ENCODE results near the gene LGALS3BP.

DNA sequence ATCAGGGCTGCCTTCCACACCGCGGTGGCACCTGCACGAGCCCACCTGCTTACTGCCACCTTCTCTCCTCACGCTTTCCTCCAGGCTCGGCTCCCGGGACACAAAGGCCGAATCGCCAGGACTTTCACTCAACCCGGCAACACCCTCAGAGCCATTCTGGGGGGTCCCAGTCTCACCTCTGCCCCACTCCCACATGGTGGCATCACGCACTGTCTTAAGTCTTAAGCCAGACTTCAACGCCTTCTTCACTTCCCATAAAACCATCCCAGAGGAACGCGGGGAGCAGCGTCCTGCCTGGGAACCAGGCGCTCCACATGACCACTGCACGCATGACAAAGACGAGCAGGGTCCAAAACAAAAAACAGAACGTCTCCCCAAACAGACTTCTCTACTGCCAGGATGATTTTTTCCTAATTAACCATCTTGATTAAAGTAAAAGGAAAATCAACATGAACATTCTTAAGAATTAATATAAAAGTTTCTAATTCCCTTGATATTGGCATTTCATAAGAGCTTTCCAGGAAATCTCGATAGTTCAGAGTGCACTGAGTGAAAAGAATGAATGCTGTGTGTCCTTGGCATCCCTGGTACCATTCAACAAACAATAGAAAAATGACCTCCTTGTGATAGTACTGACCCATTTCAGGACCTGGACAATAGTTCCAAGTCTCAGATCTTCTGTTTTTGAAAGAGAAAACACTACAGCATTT is 27.2 kb upstream of the LGALS3BP start:
- TF ChIP-seq HMGXB4 (CRISPR knock-in tag; IDR thresholded peaks at IDR 0.05): no peak
- no peak for TF ChIP-seq CBFB (CRISPR knock-in tag; IDR thresholded peaks at IDR 0.05; ENCODE audit: low read depth)
- no peak for TF ChIP-seq SP1 (CRISPR knock-in tag; conservative IDR thresholded peaks at IDR 0.05)
- TF ChIP-seq USF1 (CRISPR knock-in tag; IDR thresholded peaks at IDR 0.05): no peak
- no peak for TF ChIP-seq FOXP4 (CRISPR knock-in tag; IDR thresholded peaks at IDR 0.05)
- TF ChIP-seq, protein P1, sequence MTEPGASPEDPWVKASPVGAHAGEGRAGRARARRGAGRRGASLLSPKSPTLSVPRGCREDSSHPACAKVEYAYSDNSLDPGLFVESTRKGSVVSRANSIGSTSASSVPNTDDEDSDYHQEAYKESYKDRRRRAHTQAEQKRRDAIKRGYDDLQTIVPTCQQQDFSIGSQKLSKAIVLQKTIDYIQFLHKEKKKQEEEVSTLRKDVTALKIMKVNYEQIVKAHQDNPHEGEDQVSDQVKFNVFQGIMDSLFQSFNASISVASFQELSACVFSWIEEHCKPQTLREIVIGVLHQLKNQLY (CRISPR knock-in tag; IDR thresholded peaks at IDR 0.05): no peak
- TF ChIP-seq, protein P2, sequence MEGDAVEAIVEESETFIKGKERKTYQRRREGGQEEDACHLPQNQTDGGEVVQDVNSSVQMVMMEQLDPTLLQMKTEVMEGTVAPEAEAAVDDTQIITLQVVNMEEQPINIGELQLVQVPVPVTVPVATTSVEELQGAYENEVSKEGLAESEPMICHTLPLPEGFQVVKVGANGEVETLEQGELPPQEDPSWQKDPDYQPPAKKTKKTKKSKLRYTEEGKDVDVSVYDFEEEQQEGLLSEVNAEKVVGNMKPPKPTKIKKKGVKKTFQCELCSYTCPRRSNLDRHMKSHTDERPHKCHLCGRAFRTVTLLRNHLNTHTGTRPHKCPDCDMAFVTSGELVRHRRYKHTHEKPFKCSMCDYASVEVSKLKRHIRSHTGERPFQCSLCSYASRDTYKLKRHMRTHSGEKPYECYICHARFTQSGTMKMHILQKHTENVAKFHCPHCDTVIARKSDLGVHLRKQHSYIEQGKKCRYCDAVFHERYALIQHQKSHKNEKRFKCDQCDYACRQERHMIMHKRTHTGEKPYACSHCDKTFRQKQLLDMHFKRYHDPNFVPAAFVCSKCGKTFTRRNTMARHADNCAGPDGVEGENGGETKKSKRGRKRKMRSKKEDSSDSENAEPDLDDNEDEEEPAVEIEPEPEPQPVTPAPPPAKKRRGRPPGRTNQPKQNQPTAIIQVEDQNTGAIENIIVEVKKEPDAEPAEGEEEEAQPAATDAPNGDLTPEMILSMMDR (IDR thresholded peaks at IDR 0.05): no peak
- TF ChIP-seq ARID4B (CRISPR knock-in tag; IDR thresholded peaks at IDR 0.05; ENCODE audit: borderline replicate concordance): no peak
- TF ChIP-seq, protein P3, sequence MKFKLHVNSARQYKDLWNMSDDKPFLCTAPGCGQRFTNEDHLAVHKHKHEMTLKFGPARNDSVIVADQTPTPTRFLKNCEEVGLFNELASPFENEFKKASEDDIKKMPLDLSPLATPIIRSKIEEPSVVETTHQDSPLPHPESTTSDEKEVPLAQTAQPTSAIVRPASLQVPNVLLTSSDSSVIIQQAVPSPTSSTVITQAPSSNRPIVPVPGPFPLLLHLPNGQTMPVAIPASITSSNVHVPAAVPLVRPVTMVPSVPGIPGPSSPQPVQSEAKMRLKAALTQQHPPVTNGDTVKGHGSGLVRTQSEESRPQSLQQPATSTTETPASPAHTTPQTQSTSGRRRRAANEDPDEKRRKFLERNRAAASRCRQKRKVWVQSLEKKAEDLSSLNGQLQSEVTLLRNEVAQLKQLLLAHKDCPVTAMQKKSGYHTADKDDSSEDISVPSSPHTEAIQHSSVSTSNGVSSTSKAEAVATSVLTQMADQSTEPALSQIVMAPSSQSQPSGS (CRISPR knock-in tag; IDR thresholded peaks at IDR 0.05; ENCODE audit: borderline replicate concordance, low read depth): no peak
- TF ChIP-seq ATF6 (CRISPR knock-in tag; IDR thresholded peaks at IDR 0.05): no peak
- TF ChIP-seq ZNF512 (CRISPR knock-in tag; IDR thresholded peaks at IDR 0.05; ENCODE audit: borderline replicate concordance): no peak
- TF ChIP-seq SMAD3 (CRISPR knock-in tag; IDR thresholded peaks at IDR 0.05; ENCODE audit: borderline replicate concordance): no peak
- no peak for TF ChIP-seq FOXJ3 (CRISPR knock-in tag; IDR thresholded peaks at IDR 0.05; ENCODE audit: borderline replicate concordance)

Data from WTC11 (cell line).